Peyer's patch (tissue), 4 donors: ENCODE results near the gene PF4V1.

Source experiments
- POLR2A ChIP-seq, 2 donors: fragments of 450-650 bp; IDR thresholded peaks; one replicate each; pipeline ENCODE4 v1.5.1; 2017; ENCODE audit warnings: antibody characterized with exemption in 2 of 2, mild to moderate bottlenecking in 2 of 2, moderate library complexity in 2 of 2
- TF ChIP-seq, protein P1 (sequence below), 6 experiments: fragments of 450-650 bp in 4 of 6; fragments of 200-600 bp in 2 of 6; sonication (generic) in 1 of 6; IDR thresholded peaks; one replicate each; pipeline ENCODE4 v1.5.1; 2017 to 2019; ENCODE audit warnings: antibody characterized with exemption in 6 of 6, mild to moderate bottlenecking in 3 of 6, moderate library complexity in 1 of 6

DNA sequence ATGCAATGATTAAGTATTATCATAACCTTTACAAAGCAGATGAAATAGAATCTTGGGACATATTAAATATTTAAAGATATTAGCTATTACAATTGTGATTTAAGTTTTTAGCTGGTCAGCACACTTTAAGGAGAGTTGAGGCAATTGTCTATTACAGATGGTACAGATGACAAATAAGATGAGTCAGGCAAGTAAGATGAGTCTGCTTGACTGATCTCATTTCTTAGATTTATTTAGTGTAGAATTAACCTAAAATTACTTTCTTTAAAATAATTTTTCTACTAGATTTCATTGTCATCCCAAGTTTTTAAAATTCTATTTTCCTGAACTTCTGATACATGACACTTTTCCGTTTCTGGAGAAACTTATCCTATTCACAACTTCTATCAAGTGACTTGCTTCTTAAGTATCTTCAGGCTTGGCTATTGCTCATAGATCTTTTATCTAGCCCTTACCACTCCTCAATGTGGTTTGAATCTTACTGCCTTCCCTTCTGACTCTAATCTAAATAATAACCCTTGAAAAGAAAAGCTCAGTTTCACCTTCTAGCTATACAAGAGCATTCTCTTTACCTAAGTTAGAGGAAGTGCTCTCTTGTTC, 49.0 kb downstream of the PF4V1 start:
- TF ChIP-seq, protein P1, sequence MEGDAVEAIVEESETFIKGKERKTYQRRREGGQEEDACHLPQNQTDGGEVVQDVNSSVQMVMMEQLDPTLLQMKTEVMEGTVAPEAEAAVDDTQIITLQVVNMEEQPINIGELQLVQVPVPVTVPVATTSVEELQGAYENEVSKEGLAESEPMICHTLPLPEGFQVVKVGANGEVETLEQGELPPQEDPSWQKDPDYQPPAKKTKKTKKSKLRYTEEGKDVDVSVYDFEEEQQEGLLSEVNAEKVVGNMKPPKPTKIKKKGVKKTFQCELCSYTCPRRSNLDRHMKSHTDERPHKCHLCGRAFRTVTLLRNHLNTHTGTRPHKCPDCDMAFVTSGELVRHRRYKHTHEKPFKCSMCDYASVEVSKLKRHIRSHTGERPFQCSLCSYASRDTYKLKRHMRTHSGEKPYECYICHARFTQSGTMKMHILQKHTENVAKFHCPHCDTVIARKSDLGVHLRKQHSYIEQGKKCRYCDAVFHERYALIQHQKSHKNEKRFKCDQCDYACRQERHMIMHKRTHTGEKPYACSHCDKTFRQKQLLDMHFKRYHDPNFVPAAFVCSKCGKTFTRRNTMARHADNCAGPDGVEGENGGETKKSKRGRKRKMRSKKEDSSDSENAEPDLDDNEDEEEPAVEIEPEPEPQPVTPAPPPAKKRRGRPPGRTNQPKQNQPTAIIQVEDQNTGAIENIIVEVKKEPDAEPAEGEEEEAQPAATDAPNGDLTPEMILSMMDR (IDR thresholded peaks at IDR 0.05) = no peak
- no peak for TF ChIP-seq POLR2A (IDR thresholded peaks at IDR 0.05)
